DOHH2 (cell line): Measurements from ENCODE around the gene RNASET2.

ENCODE experiments used
- H3F3A ChIP-seq: fragments of 200-600 bp; sonication (generic), shearing (Covaris generic); 2 replicates; pipeline ENCODE4 v1.6.0; 2016; ENCODE audit warnings: antibody characterized with exemption, mild to moderate bottlenecking; ENCODE audit not compliant: control insufficient read depth, insufficient read depth
- H3K27ac ChIP-seq: fragments of 200-600 bp; sonication (generic); 2 replicates; pipeline ENCODE4 v1.5.1; 2014; ENCODE audit warnings: low read depth, mild to moderate bottlenecking, low read length, moderate library complexity
- H3K27me3 ChIP-seq: fragments of 200-600 bp; sonication (generic); 2 replicates; pipeline ENCODE4 v1.6.1; 2014; ENCODE audit warnings: mild to moderate bottlenecking, low read length, mixed read lengths; ENCODE audit not compliant: control insufficient read depth
- H3K36me3 ChIP-seq: fragments of 200-600 bp; sonication (generic); 2 replicates; pipeline ENCODE4 v1.6.1; 2014; ENCODE audit warnings: mild to moderate bottlenecking, low read length, moderate library complexity, mixed read lengths; ENCODE audit not compliant: control insufficient read depth
- H3K4me1 ChIP-seq: fragments of 200-600 bp; sonication (generic); 2 replicates; pipeline ENCODE4 v1.6.1; 2014; ENCODE audit warnings: mild to moderate bottlenecking, low read length, mixed read lengths; ENCODE audit not compliant: control insufficient read depth
- H3K4me2 ChIP-seq: fragments of 200-600 bp; sonication (generic); 2 replicates; pipeline ENCODE4 v1.6.0; 2014; ENCODE audit warnings: mild to moderate bottlenecking, low read length, moderate library complexity
- H3K4me3 ChIP-seq: fragments of 200-600 bp; sonication (generic); 2 replicates; pipeline ENCODE4 v1.5.1; 2014; ENCODE audit warnings: mild to moderate bottlenecking, low read length, mixed read lengths
- H3K79me2 ChIP-seq: fragments of 200-600 bp; sonication (generic); 2 replicates; pipeline ENCODE4 v1.6.1; 2014; ENCODE audit warnings: mild to moderate bottlenecking, low read length, mixed read lengths; ENCODE audit not compliant: control insufficient read depth
- H3K9me2 ChIP-seq: fragments of 200-600 bp; sonication (generic); replicated peaks from 2 replicates; pipeline ENCODE4 v1.6.1; 2014; ENCODE audit warnings: mild to moderate bottlenecking, low read length, mixed read lengths; ENCODE audit not compliant: control insufficient read depth
- H3K9me3 ChIP-seq: fragments of 200-600 bp; sonication (generic); 2 replicates; pipeline ENCODE4 v1.6.1; 2014; ENCODE audit warnings: antibody characterized with exemption, low read length, mixed read lengths; ENCODE audit not compliant: control insufficient read depth, insufficient read depth
- H4K20me1 ChIP-seq: fragments of 200-600 bp; sonication (generic); 2 replicates; pipeline ENCODE4 v1.6.0; 2014; ENCODE audit warnings: low read depth, mild to moderate bottlenecking, antibody characterized with exemption, low read length, moderate library complexity; ENCODE audit not compliant: control insufficient read depth, insufficient read depth
- EZH2phosphoT487 ChIP-seq: fragments of 200-600 bp; sonication (generic); IDR thresholded peaks from 2 replicates; pipeline ENCODE4 v1.6.1; 2017; ENCODE audit warnings: borderline replicate concordance, mild to moderate bottlenecking, antibody characterized with exemption, low read length, moderate library complexity, mixed read lengths
- TF ChIP-seq, protein P1 (sequence below): fragments of 200-600 bp; sonication (generic); IDR thresholded peaks from one replicate; pipeline ENCODE4 v1.5.1; 2014; ENCODE audit warnings: antibody characterized with exemption, mild to moderate bottlenecking, low read depth, low read length; ENCODE audit not compliant: poor library complexity, severe bottlenecking

Gene RNASET2, protein sequence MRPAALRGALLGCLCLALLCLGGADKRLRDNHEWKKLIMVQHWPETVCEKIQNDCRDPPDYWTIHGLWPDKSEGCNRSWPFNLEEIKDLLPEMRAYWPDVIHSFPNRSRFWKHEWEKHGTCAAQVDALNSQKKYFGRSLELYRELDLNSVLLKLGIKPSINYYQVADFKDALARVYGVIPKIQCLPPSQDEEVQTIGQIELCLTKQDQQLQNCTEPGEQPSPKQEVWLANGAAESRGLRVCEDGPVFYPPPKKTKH

DNA sequence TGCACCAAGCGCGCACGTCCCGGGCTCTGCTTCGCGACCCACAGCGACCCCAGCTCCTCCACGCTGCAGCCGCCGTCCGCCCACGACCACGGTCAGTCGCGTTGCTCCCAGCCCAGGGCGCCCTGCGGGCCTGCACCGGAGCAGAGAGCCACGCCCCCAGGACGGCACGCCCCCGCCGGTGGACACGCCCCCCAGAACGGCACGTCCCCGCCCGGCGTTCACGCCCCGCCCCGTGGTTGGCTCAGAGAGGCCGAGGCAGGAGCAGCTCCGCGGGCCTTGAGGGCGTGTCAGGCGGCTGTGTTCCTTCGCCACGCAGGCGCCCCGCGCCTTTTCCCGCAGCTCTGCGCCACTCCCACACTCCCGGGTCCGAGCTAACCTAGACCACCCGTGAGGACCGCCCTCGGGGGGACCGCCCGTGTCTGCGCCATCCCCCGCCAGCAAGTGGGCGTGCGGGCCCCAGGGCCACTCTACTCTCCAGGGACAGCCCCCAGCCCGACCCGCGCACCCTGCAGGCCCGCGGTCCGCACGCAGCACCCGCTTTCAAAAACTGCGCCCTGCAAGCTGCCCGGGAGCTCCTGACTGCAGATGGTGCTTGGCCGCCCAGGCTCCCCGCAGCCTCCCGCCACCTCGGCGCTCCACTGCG is at the start of gene RNASET2:
RNASET2 (minus strand) TSS at position 107 of the 643 bp plus-strand sequence. CDS start 368 bp downstream, outside the sequence.
- TF ChIP-seq, protein P1, sequence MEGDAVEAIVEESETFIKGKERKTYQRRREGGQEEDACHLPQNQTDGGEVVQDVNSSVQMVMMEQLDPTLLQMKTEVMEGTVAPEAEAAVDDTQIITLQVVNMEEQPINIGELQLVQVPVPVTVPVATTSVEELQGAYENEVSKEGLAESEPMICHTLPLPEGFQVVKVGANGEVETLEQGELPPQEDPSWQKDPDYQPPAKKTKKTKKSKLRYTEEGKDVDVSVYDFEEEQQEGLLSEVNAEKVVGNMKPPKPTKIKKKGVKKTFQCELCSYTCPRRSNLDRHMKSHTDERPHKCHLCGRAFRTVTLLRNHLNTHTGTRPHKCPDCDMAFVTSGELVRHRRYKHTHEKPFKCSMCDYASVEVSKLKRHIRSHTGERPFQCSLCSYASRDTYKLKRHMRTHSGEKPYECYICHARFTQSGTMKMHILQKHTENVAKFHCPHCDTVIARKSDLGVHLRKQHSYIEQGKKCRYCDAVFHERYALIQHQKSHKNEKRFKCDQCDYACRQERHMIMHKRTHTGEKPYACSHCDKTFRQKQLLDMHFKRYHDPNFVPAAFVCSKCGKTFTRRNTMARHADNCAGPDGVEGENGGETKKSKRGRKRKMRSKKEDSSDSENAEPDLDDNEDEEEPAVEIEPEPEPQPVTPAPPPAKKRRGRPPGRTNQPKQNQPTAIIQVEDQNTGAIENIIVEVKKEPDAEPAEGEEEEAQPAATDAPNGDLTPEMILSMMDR: no peak
- Histone ChIP-seq H3K9me2 (no peaks in the 10 kb centered on the region), H3K27ac (peak within 1 kb of the TSS; percentile 95), H4K20me1 (no peaks in the 10 kb centered on the region), H3F3A (peaks cover 38% of the 10 kb centered on the region), H3K27me3 (no peaks in the 10 kb centered on the region), H3K36me3 (peaks cover 19% of the 10 kb centered on the region), H3K9me3 (no peaks in the 10 kb centered on the region), H3K4me2 (peak within 1 kb of the TSS; percentile 88), H3K4me3 (peak within 1 kb of the TSS; percentile 75), H3K4me1 (peaks cover 83% of the 10 kb centered on the region), H3K79me2 (peaks cover 45% of the 10 kb centered on the region)

DNA sequence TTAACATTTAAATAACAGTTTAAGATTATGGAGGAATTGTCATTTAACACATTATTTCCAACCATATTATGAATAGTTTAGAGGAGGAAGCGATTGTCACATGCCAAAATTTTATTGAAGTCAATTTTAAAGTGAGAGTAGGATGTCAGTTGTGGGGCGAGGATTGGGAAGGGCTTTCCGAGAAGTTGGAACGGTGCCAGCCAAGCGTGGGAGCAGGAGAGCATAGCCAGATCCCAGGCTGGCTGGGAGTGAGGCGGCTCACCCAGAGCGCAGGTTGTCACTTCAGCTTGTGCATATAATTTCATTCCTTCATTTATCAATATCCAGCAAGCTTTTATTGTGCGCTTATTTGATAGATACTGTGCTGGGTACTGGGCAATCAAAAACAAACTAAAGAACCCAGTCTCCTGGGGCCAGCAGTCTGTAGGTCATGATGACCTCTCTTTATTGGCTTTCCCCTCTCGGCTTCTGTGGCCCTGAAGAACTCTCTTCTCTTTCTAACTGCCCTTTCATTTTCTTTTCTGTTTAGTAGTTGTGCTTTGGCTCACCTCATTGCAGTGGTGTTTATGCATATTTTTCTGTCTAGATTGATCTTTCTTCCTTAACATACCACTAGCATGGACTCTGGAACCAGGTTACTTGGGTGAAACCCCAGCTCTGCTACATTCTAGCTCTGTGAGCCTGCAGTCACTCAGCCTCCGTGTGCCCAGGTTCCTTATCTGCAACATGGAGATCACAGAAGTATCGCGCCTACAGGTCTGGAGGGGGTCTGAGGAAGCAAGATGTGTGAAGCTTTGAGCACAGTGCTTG is 49.2 kb upstream of the RNASET2 start:
- H4K20me1 ChIP-seq: peaks cover 6% of the 10 kb centered on the region; the same call in 1 of the 2 replicates
- H3K27ac ChIP-seq: no peak overlapping the region
- no peak overlapping the region for H3K4me3 ChIP-seq
- TF ChIP-seq EZH2phosphoT487: no peak
- TF ChIP-seq, protein P1: no peak
- H3K79me2 ChIP-seq: peaks cover 52% of the 10 kb centered on the region
- H3K4me1 ChIP-seq: peaks cover 19% of the 10 kb centered on the region
- no peaks in the 10 kb centered on the region for H3K27me3 ChIP-seq
- no peak overlapping the region for H3K4me2 ChIP-seq
- H3K9me2 ChIP-seq: no peaks in the 10 kb centered on the region
- peaks cover 83% of the 10 kb centered on the region for H3K36me3 ChIP-seq
- H3K9me3 ChIP-seq: no peaks in the 10 kb centered on the region
- H3F3A ChIP-seq: peaks cover 9% of the 10 kb centered on the region; the same call in 1 of the 2 replicates

DNA sequence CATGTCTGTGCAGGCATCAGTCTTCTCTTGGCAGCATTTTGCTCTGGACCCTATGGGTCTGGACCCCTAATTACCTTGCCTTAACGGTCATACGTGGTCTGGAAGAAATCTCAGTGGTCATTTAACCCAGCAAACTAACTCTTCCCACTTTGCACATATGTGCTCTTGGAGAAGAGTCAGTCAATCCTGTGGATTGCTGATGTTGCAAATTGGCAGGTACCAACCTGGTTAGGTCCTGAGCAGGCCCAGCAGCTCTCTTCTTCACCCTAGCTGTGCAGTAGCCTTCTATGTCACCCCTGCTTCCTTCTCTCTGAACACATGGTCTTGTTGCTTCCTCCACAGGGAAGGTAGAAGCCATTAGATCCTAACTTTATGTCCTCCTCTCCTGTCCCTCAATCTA is 44.4 kb upstream of the RNASET2 start:
- TF ChIP-seq, protein P1: no peak
- no peak for TF ChIP-seq EZH2phosphoT487
- H3K9me3 ChIP-seq: no peaks in the 10 kb centered on the region
- 0 out of 2 replicates have a peak, but pooled peaks cover 3% of the 10 kb centered on the region for H3F3A ChIP-seq
- H3K27ac ChIP-seq: no peak overlapping the region
- H4K20me1 ChIP-seq: peaks cover 20% of the 10 kb centered on the region; the same call in 1 of the 2 replicates
- H3K36me3 ChIP-seq: peaks cover 84% of the 10 kb centered on the region
- H3K27me3 ChIP-seq: no peaks in the 10 kb centered on the region
- peak overlapping the region; percentile 93 for H3K4me3 ChIP-seq
- H3K79me2 ChIP-seq: peaks cover 85% of the 10 kb centered on the region
- H3K4me1 ChIP-seq: peaks cover 33% of the 10 kb centered on the region
- peak overlapping the region; percentile 73 for H3K4me2 ChIP-seq
- H3K9me2 ChIP-seq: no peaks in the 10 kb centered on the region
